Mesenchymal stem cell (in vitro differentiated cells and primary cell): Measurements from ENCODE around the gene CTNNA1.
"Not testable (repeated sequence)": the region's sequence is repeated elsewhere in the genome, so short reads cannot be mapped to it uniquely, and the experiment has no call there.

ENCODE experiments used
- DNase-seq: peaks from one replicate; pipeline ENCODE4 v3.0.0-alpha.2; 2013
- H2AFZ ChIP-seq: one replicate; pipeline ENCODE4 v1.6.1; 2013; ENCODE audit warnings: low read depth, mild to moderate bottlenecking, control low read depth, inconsistent platforms, low read length, moderate library complexity
- H2AK5ac ChIP-seq: 2 replicates; pipeline ENCODE4 v1.6.1; 2013; ENCODE audit warnings: low read length, moderate library complexity, mild to moderate bottlenecking, inconsistent platforms; ENCODE audit not compliant: severe bottlenecking
- H2BK120ac ChIP-seq: one replicate; pipeline ENCODE4 v1.6.1; 2013; ENCODE audit warnings: low read depth, mild to moderate bottlenecking, inconsistent platforms, low read length, moderate library complexity
- H2BK12ac ChIP-seq, 2 experiments: one replicate each; pipeline ENCODE4 v1.6.1; 2013; ENCODE audit warnings: inconsistent platforms in 2 of 2, low read length in 2 of 2, mild to moderate bottlenecking in 2 of 2, moderate library complexity in 2 of 2, control low read depth in 1 of 2
- H2BK15ac ChIP-seq: one replicate; pipeline ENCODE4 v1.6.1; 2013; ENCODE audit warnings: mild to moderate bottlenecking, low read depth, inconsistent platforms; ENCODE audit not compliant: poor library complexity, severe bottlenecking
- H2BK5ac ChIP-seq: 2 replicates; pipeline ENCODE4 v1.6.1; 2013; ENCODE audit warnings: low read depth, mild to moderate bottlenecking, low read length, control low read depth, inconsistent platforms; ENCODE audit not compliant: poor library complexity, severe bottlenecking
- H3K14ac ChIP-seq, 2 experiments: one replicate each; pipeline ENCODE4 v1.6.1; 2013; ENCODE audit warnings: inconsistent platforms in 2 of 2, low read length in 2 of 2, control low read depth in 1 of 2, mild to moderate bottlenecking in 1 of 2, moderate library complexity in 1 of 2
- H3K18ac ChIP-seq, 2 experiments: one replicate each; pipeline ENCODE4 v1.6.1; 2013; ENCODE audit warnings: inconsistent platforms in 2 of 2, low read length in 2 of 2, control low read depth in 1 of 2, low read depth in 1 of 2, mild to moderate bottlenecking in 1 of 2
- H3K23ac ChIP-seq, 2 experiments: one replicate each; pipeline ENCODE4 v1.6.1; 2013; ENCODE audit warnings: inconsistent platforms in 2 of 2, low read length in 2 of 2, mild to moderate bottlenecking in 2 of 2, moderate library complexity in 2 of 2, control low read depth in 1 of 2
- H3K27ac ChIP-seq: 2 replicates; pipeline ENCODE4 v1.5.1; 2013; ENCODE audit warnings: mild to moderate bottlenecking, moderate library complexity, low read length, control low read depth, inconsistent platforms; ENCODE audit not compliant: poor library complexity, severe bottlenecking
- H3K27me3 ChIP-seq, 2 experiments: 2 replicates each; pipeline versions ENCODE4 v1.6.1 to v1.7.0; 2013; ENCODE audit warnings: low read length in 2 of 2, mild to moderate bottlenecking in 2 of 2, moderate library complexity in 2 of 2, control low read depth in 1 of 2, inconsistent platforms in 1 of 2; ENCODE audit not compliant: control insufficient read depth in 1 of 2, insufficient read depth in 1 of 2
- H3K36me3 ChIP-seq, 2 experiments: 2 replicates each; pipeline versions ENCODE4 v1.6.1 to v1.7.0; 2013; ENCODE audit warnings: low read length in 2 of 2, control low read depth in 1 of 2, inconsistent platforms in 1 of 2, low read depth in 1 of 2, mild to moderate bottlenecking in 1 of 2; ENCODE audit not compliant: insufficient read depth in 2 of 2, control insufficient read depth in 1 of 2
- H3K4ac ChIP-seq, 2 experiments: one replicate each; pipeline ENCODE4 v1.6.1; 2013; ENCODE audit warnings: inconsistent platforms in 2 of 2, low read length in 2 of 2, mild to moderate bottlenecking in 2 of 2, moderate library complexity in 2 of 2, control low read depth in 1 of 2, low read depth in 1 of 2
- H3K4me1 ChIP-seq: 2 replicates; pipeline ENCODE4 v1.6.1; 2013; ENCODE audit warnings: low read depth, low read length, control low read depth; ENCODE audit not compliant: control insufficient read depth, insufficient read depth
- H3K4me2 ChIP-seq: 2 replicates; pipeline ENCODE4 v1.6.1; 2013; ENCODE audit warnings: low read length, mild to moderate bottlenecking, inconsistent platforms; ENCODE audit not compliant: poor library complexity, severe bottlenecking
- H3K4me3 ChIP-seq, 2 experiments: 2 replicates each; pipeline versions ENCODE4 v1.5.1 to v1.7.0; 2013; ENCODE audit warnings: low read length in 2 of 2, mild to moderate bottlenecking in 2 of 2, control low read depth in 1 of 2, low read depth in 1 of 2; ENCODE audit not compliant: insufficient read depth in 1 of 2
- H3K79me1 ChIP-seq: replicated peaks from 2 replicates; pipeline ENCODE4 v1.6.1; 2013; ENCODE audit warnings: mild to moderate bottlenecking, control low read depth, low read length, inconsistent platforms; ENCODE audit not compliant: poor library complexity, severe bottlenecking
- H3K9ac ChIP-seq: 2 replicates; pipeline ENCODE4 v1.7.0; 2013; ENCODE audit warnings: mild to moderate bottlenecking, low read length, moderate library complexity
- H3K9me3 ChIP-seq: 2 replicates; pipeline ENCODE4 v1.7.0; 2013; ENCODE audit warnings: mild to moderate bottlenecking, low read length; ENCODE audit not compliant: control insufficient read depth
- H4K8ac ChIP-seq: one replicate; pipeline ENCODE4 v1.6.1; 2013; ENCODE audit warnings: inconsistent platforms, mild to moderate bottlenecking, low read length, moderate library complexity
- H4K91ac ChIP-seq: one replicate; pipeline ENCODE4 v1.6.1; 2013; ENCODE audit warnings: mild to moderate bottlenecking, low read length, inconsistent platforms
- WGBS: methylation state at CpG from one replicate; pipeline ENCODE4 v1.1.7; 2013; ENCODE audit warnings: mixed read lengths; 5-methylcytosine and 5-hydroxymethylcytosine counted together

Gene CTNNA1

GRCh38 chr5:138757061-138757776, 4.0 kb downstream of the CTNNA1 start:
- Histone ChIP-seq H2BK15ac (no peak overlapping the region), H4K8ac (no peak overlapping the region), H3K4me3 (no peak overlapping the region), H3K4me1 (peaks cover 21% of the 10 kb centered on the region), H2AK5ac (no peak overlapping the region), H3K36me3 (peaks cover 22 to 26% of the 10 kb centered on the region in 2 experiments), H3K79me1 (peaks cover 2% of the 10 kb centered on the region), H3K27me3 (no peaks in the 10 kb centered on the region), H3K9me3 (no peaks in the 10 kb centered on the region), H2AFZ (no peak overlapping the region), H4K91ac (no peak overlapping the region), H3K18ac (no peak overlapping the region), H3K14ac (no peak overlapping the region), H3K4ac (no peak overlapping the region), H2BK5ac (no peak overlapping the region), H3K27ac (no peak overlapping the region), H3K9ac (no peak overlapping the region), H3K23ac (no peak overlapping the region), H3K4me2 (no peak overlapping the region), H2BK12ac (no peak overlapping the region), H2BK120ac (no peak overlapping the region)
- 99% methylated on average over 6 of the region's 6 CpGs for WGBS
- no peak for DNase-seq

GRCh38 chr5:138760448-138761110, 7.4 kb downstream of the CTNNA1 start:
- WGBS, result 92% methylated on average over 10 of the region's 11 CpGs
- H3K27me3 ChIP-seq, result no peaks in the 10 kb centered on the region

GRCh38 chr5:138761115-138761514, 7.9 kb downstream of the CTNNA1 start:
- 40% methylated on average over 7 of the region's 7 CpGs for WGBS
- H3K9ac ChIP-seq, H3K4ac ChIP-seq: not testable (repeated sequence)

More at GRCh38 chr5:138760448-138761110, 7.4 kb downstream of the CTNNA1 start:
- H3K4me2 ChIP-seq, result no peak overlapping the region
- H3K9ac ChIP-seq, result no peak overlapping the region
- H3K79me1 ChIP-seq, result no peaks in the 10 kb centered on the region
- DNase-seq, result no peak
- H2BK12ac ChIP-seq, result no peak overlapping the region
- H3K14ac ChIP-seq, result no peak overlapping the region
- no peak overlapping the region for H3K4ac ChIP-seq
- no peak overlapping the region for H3K27ac ChIP-seq
- no peak overlapping the region for H2BK5ac ChIP-seq
- H2BK15ac ChIP-seq, result no peak overlapping the region
- peaks cover 21 to 27% of the 10 kb centered on the region in 2 experiments for H3K36me3 ChIP-seq
- H2BK120ac ChIP-seq, result no peak overlapping the region
- no peak overlapping the region for H4K8ac ChIP-seq
- no peak overlapping the region for H4K91ac ChIP-seq
- H3K4me3 ChIP-seq, result no peak overlapping the region
- H2AFZ ChIP-seq, result no peak overlapping the region
- no peak overlapping the region for H3K23ac ChIP-seq
- H3K18ac ChIP-seq, result no peak overlapping the region
- peaks cover 20% of the 10 kb centered on the region for H3K4me1 ChIP-seq
- no peaks in the 10 kb centered on the region for H3K9me3 ChIP-seq
- no peak overlapping the region for H2AK5ac ChIP-seq

GRCh38 chr5:138761670-138762069, 8.4 kb downstream of the CTNNA1 start:
- 92% methylated on average over 6 of the region's 6 CpGs for WGBS
- H4K8ac ChIP-seq, result not testable (repeated sequence)

More at GRCh38 chr5:138761115-138761514, 7.9 kb downstream of the CTNNA1 start:
- not testable (repeated sequence) for H3K9me3 ChIP-seq, H3K4me2 ChIP-seq, H2BK15ac ChIP-seq, H3K4me3 ChIP-seq, H2BK12ac ChIP-seq, H3K23ac ChIP-seq, H2BK120ac ChIP-seq, H2AFZ ChIP-seq, H3K14ac ChIP-seq, DNase-seq, H3K27ac ChIP-seq, H2BK5ac ChIP-seq, H2AK5ac ChIP-seq, H3K18ac ChIP-seq, H3K79me1 ChIP-seq, H3K27me3 ChIP-seq, H4K91ac ChIP-seq, H4K8ac ChIP-seq
- peaks cover 17% of the 10 kb centered on the region for H3K4me1 ChIP-seq
- H3K36me3 ChIP-seq, result peaks cover 19 to 26% of the 10 kb centered on the region in 2 experiments

More at GRCh38 chr5:138761670-138762069, 8.4 kb downstream of the CTNNA1 start:
- not testable (repeated sequence) for H2AFZ ChIP-seq, H3K18ac ChIP-seq, H2BK15ac ChIP-seq, H3K4me2 ChIP-seq, H2AK5ac ChIP-seq, H3K4me3 ChIP-seq, H3K27me3 ChIP-seq, H2BK12ac ChIP-seq, H2BK5ac ChIP-seq, H3K14ac ChIP-seq, H3K23ac ChIP-seq, H4K91ac ChIP-seq, H3K4ac ChIP-seq, H3K9me3 ChIP-seq, H3K79me1 ChIP-seq, H2BK120ac ChIP-seq, H3K27ac ChIP-seq, H3K9ac ChIP-seq, DNase-seq
- H3K4me1 ChIP-seq, result peaks cover 17% of the 10 kb centered on the region
- peaks cover 16 to 26% of the 10 kb centered on the region in 2 experiments for H3K36me3 ChIP-seq
